K562 (cell line): ENCODE measurements around the gene MAD1L1. TPM values are rescaled to one million over a fixed set of nuclear protein-coding genes. Genes with fewer than 3 reads are reported as not detected.
A peak's percentile ranks its signal among the peaks of the same experiment; 100 is the strongest.

Experiments used
- AFF1 ChIP-seq, 2 experiments: fragments of 450-650 bp; IDR thresholded peaks; 2 replicates each; pipeline ENCODE4 v1.6.1; 2018; ENCODE audit warnings: mild to moderate bottlenecking in 2 of 2, low read depth in 1 of 2; ENCODE audit not compliant: partially characterized antibody in 2 of 2
- ARID3B ChIP-seq: fragments of 250-450 bp; sonication (Bioruptor Pico); IDR thresholded peaks from 2 replicates; pipeline ENCODE4 v1.4.0; 2020; ENCODE audit warnings: borderline replicate concordance
- CBX5 ChIP-seq: IDR thresholded peaks from 2 replicates; pipeline ENCODE4 v1.6.1; 2014; ENCODE audit warnings: low read depth, borderline replicate concordance
- FOXO4 ChIP-seq: fragments of 450-650 bp; formaldehyde crosslinking; IDR thresholded peaks from 2 replicates; pipeline ENCODE4 v1.4.0; 2020; ENCODE audit warnings: mild to moderate bottlenecking, moderate library complexity
- HNRNPLL ChIP-seq: fragments of 200-400 bp; formaldehyde crosslinking; IDR thresholded peaks from 2 replicates; pipeline ENCODE4 v1.6.1; 2017; ENCODE audit warnings: low read length, low read depth, mild to moderate bottlenecking; ENCODE audit not compliant: poor library complexity, severe bottlenecking
- MEF2D ChIP-seq: conservative IDR thresholded peaks from 2 replicates; pipeline ENCODE4 v1.6.1; 2016; ENCODE audit warnings: low read depth, missing genetic modification characterization, missing compliant biosample characterization
- MTA3 ChIP-seq: fragments of 450-650 bp; formaldehyde crosslinking; IDR thresholded peaks from 2 replicates; pipeline ENCODE4 v1.6.1; 2017; ENCODE audit warnings: mild to moderate bottlenecking, borderline replicate concordance
- PCBP1 ChIP-seq: fragments of 200-400 bp; formaldehyde crosslinking; IDR thresholded peaks from 2 replicates; pipeline ENCODE4 v1.6.1; 2018; ENCODE audit warnings: mild to moderate bottlenecking, low read depth, low read length; ENCODE audit not compliant: poor library complexity, severe bottlenecking
- POLR2B ChIP-seq: fragments of 450-650 bp; IDR thresholded peaks from 2 replicates; pipeline ENCODE4 v1.6.1; 2018; ENCODE audit warnings: low read depth; ENCODE audit not compliant: partially characterized antibody
- SMAD3 ChIP-seq: fragments of 450-650 bp; formaldehyde crosslinking; conservative IDR thresholded peaks from 2 replicates; pipeline ENCODE4 v1.4.0; 2020; ENCODE audit warnings: mild to moderate bottlenecking
- SREBF1 ChIP-seq: fragments of 150-350 bp; IDR thresholded peaks from 2 replicates; pipeline ENCODE4 v1.6.1; 2014; ENCODE audit warnings: antibody characterized with exemption, low read depth, low read length, borderline replicate concordance
- THAP7 ChIP-seq: fragments of 250-450 bp; sonication (Bioruptor Pico); IDR thresholded peaks from 2 replicates; pipeline ENCODE4 v1.5.0; 2021
- XRCC4 ChIP-seq: IDR thresholded peaks from one replicate; pipeline ENCODE4 v1.6.1; 2011; ENCODE audit not compliant: insufficient read depth, insufficient read length; ENCODE audit errors: extremely low read depth
- ZNF316 ChIP-seq: fragments of 450-650 bp; IDR thresholded peaks from 2 replicates; pipeline ENCODE4 v1.6.1; 2016
- polyA plus RNA-seq, 8 experiments: library from polyadenylated mRNA; depleted of rRNA in 4 of 8; stranded (reverse) in 5 of 8; unstranded in 3 of 8; fragments of >200 nt; fragmentation: Nextera tagmentation in 2 of 8; fragmentation: Illumina TruSeq in 1 of 8; extraction: Ambion mirVana in 2 of 8; extraction: Trizol in 1 of 8; gene quantifications; 2 replicates each; pipeline versions ENCODE4 v1.2.1 to v1.2.3, GENCODE V29; 2011 to 2014; ENCODE audit warnings: inconsistent platforms in 1 of 8, missing spikeins in 1 of 8
- total RNA-seq, 7 experiments: library from RNA; depleted of rRNA in 6 of 7; stranded (reverse); fragments of >200 nt in 6 of 7; fragmentation: Illumina TruSeq in 2 of 7; extraction: Trizol in 2 of 7; gene quantifications; 2 replicates each; pipeline versions ENCODE4 v1.2.1 to v1.2.3, GENCODE V29; 2011 to 2021; ENCODE audit warnings: low replicate concordance in 1 of 7
- TF ChIP-seq, protein P1 (sequence below): fragments of 450-650 bp; formaldehyde crosslinking; IDR thresholded peaks from 2 replicates; pipeline ENCODE4 v1.4.0; 2020; ENCODE audit warnings: mild to moderate bottlenecking, moderate library complexity
- TF ChIP-seq, protein P2 (sequence below): conservative IDR thresholded peaks from 2 replicates; pipeline ENCODE4 v1.6.1; 2011; ENCODE audit warnings: low read depth, mild to moderate bottlenecking, low read length; ENCODE audit not compliant: control insufficient read depth

Gene MAD1L1
- total and polyA plus RNA-seq, 9 of the 15 experiments (the other 6 are each of a cell fraction or from before 2014, with no cell fraction given) = 1.7 to 89.7 (median 18.0) TPM

DNA sequence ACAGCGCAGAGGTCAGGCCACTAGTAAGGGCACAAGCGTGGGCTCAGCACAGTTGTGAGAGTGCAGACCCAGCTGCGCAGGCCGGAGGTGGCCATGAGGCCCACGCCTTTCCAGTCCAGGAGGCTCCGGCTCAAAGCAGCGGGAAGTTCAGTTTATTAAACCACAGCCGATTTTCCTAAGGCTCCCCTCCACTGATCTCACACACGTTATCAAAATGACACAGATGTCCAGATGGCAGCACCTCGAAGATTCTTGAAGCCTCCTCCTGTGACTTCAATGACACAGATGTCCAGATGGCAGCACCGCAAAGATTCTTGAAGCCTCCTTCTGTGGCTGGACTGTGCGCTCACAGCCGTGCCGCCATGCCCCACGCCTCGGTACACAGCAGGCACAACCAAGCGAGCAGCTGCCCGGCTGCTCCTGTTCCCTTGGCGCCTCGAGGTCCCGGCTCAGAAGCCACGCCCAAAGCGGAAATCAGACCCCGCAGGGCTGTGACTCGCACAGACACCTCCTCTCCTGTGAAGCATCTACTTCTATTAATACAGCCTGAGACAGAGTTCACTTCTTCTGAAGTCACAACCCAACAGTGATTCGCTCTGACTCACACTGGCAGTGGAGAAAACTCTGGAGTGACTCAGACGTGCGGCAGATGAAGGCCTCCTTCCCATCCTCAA, 122.7 kb downstream of the MAD1L1 start (continued):
- no peak for TF ChIP-seq AFF1 (IDR thresholded peaks at IDR 0.05; ENCODE audit: low read depth in 1 of 2, partially characterized antibody in 2 of 2)
- TF ChIP-seq FOXO4 = no peak
- TF ChIP-seq MEF2D (tag) = 0 out of 2 replicates have a peak, but pooled peaks have one; percentile 47
- peak; percentile 86 for TF ChIP-seq MTA3
- TF ChIP-seq XRCC4 = no peak
- no peak for TF ChIP-seq ARID3B
- no peak for TF ChIP-seq PCBP1
- TF ChIP-seq ZNF316 = no peak
- no peak for TF ChIP-seq SMAD3 (CRISPR knock-in tag)
- TF ChIP-seq SREBF1 = no peak
- no peak for TF ChIP-seq CBX5
- TF ChIP-seq, protein P1, sequence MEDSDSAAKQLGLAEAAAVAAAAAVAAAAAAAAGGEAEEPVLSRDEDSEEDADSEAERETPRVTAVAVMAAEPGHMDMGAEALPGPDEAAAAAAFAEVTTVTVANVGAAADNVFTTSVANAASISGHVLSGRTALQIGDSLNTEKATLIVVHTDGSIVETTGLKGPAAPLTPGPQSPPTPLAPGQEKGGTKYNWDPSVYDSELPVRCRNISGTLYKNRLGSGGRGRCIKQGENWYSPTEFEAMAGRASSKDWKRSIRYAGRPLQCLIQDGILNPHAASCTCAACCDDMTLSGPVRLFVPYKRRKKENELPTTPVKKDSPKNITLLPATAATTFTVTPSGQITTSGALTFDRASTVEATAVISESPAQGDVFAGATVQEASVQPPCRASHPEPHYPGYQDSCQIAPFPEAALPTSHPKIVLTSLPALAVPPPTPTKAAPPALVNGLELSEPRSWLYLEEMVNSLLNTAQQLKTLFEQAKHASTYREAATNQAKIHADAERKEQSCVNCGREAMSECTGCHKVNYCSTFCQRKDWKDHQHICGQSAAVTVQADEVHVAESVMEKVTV (CRISPR knock-in tag) = no peak
- TF ChIP-seq, protein P2, sequence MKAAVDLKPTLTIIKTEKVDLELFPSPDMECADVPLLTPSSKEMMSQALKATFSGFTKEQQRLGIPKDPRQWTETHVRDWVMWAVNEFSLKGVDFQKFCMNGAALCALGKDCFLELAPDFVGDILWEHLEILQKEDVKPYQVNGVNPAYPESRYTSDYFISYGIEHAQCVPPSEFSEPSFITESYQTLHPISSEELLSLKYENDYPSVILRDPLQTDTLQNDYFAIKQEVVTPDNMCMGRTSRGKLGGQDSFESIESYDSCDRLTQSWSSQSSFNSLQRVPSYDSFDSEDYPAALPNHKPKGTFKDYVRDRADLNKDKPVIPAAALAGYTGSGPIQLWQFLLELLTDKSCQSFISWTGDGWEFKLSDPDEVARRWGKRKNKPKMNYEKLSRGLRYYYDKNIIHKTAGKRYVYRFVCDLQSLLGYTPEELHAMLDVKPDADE = 0 out of 2 replicates have a peak, but pooled peaks have one; percentile 50
- TF ChIP-seq POLR2B = no peak
- TF ChIP-seq THAP7 (CRISPR knock-in tag) = no peak
- TF ChIP-seq HNRNPLL = no peak
